ENCODE measurements around the gene DENND4A. TPM values are rescaled to one million over a fixed set of nuclear protein-coding genes. Genes with fewer than 3 reads are reported as not detected.
"Not testable (repeated sequence)": the region's sequence is repeated elsewhere in the genome, so short reads cannot be mapped to it uniquely, and the experiment has no call there.

Gene DENND4A
- total and polyA plus RNA-seq, 10 of the 15 experiments (the other 5 are each of a cell fraction or from before 2014, with no cell fraction given), result 14.2 to 81.8 (median 34.1) TPM

DNA sequence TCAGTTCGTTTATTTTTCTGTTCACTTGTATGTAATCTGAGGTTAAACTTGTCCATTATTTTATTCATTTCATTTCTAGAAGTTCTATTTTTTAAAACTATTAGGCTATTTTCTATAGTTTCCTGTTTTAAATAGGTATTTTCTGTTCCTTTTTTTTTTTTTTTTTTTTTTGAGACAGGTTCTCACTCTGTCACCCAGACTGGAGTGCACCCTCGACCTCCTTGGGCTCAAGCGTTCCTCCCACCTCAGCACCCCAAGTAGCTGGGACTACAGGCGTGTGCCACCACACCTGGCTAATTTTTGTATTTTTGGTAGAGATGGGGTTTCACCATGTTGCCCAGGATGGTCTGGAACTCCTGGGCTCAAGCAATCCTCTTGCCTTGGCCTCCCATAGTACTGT is 22.2 kb upstream of the DENND4A start:
- FAIRE-seq; intact Hi-C loops (cut with micrococcal nuclease; ENCODE audit: unreplicated experiment); H3K27me3 ChIP-seq (replicated peaks in 1 of 2; ENCODE audit: control insufficient read depth in 2 of 2, insufficient read depth in 2 of 2, low read length in 1 of 2); H3K9ac ChIP-seq (ENCODE audit: control insufficient read depth, insufficient read depth, low read length); H4K20me1 ChIP-seq (ENCODE audit: control insufficient read depth, insufficient read depth); H3K4me3 ChIP-seq; H2AFZ ChIP-seq (ENCODE audit: control insufficient read depth, low read depth, low read length); in situ Hi-C loops (cut with MboI); H3K79me2 ChIP-seq (ENCODE audit: control insufficient read depth, insufficient read depth, low read length); BruUV-seq (replicated peaks); H3K36me3 ChIP-seq (ENCODE audit: control insufficient read depth in 2 of 2, insufficient read depth in 2 of 2, low read length in 1 of 2); H3K9me3 ChIP-seq (replicated peaks; ENCODE audit: control insufficient read depth, insufficient read depth, low read length); DNase-seq (ENCODE audit: low read depth, low spot score): not testable (repeated sequence)
- WGBS (ENCODE audit: insufficient coverage, insufficient replicate concordance, low lambda C conversion rate, missing lambda C conversion rate), result 15% methylated on average over 4 of the region's 4 CpGs
- peaks cover 38% of the 10 kb centered on the region for H3K4me1 ChIP-seq (ENCODE audit: control insufficient read depth, insufficient read depth, low read length)
- ChIA-PET CTCF (interaction anchor here (0.9 to 2.0 kb wide), 4 partner anchors 10 to 40 kb away, joined by 3 to 9 read pairs (median 5); partner anchors contain the start of gene DENND4A), SMC1A (ENCODE audit: uncharacterized antibody, unreplicated experiment) (interaction anchor here (1.1 to 18.4 kb wide), 5 partner anchors 9 to 155 kb away, joined by 3 to 488 read pairs (median 6); partner anchors contain the start of gene DENND4A), RAD21 (ENCODE audit: unreplicated experiment) (interaction anchor here (0.6 to 15.7 kb wide), 6 partner anchors 9 to 579 kb away, joined by 3 to 344 read pairs (median 4); partner anchors contain the start of gene DENND4A), POLR2A (interaction anchor here (0.5 to 16.0 kb wide), 6 partner anchors 8 to 629 kb away, joined by 3 to 260 read pairs (median 4); partner anchors contain the start of genes CLPX and DENND4A)
- peak overlapping the region; percentile 72 for H3K27ac ChIP-seq (ENCODE audit: control insufficient read depth, insufficient read depth)
- ATAC-seq, result peak; percentile 57
- peak overlapping the region; percentile 60 for H3K4me2 ChIP-seq (ENCODE audit: control insufficient read depth, insufficient read depth)
- TF ChIP-seq ZNF384 (IDR thresholded peaks at IDR 0.05; ENCODE audit: borderline replicate concordance, low read depth, low read length) (peak; percentile 73), MEF2A (IDR thresholded peaks at IDR 0.05; ENCODE audit: insufficient read depth, low read depth, low read length) (peak; percentile 51; the same call in 1 of the 2 replicates), MEF2B (IDR thresholded peaks at IDR 0.05; ENCODE audit: partially characterized antibody, poor library complexity, severe bottlenecking) (peak; percentile 13), NBN (IDR thresholded peaks at IDR 0.05) (peak; percentile 68; the same call in 1 of the 2 replicates), ZNF217 (IDR thresholded peaks at IDR 0.05) (peak; percentile 47; the same call in 1 of the 2 replicates), NFIC (IDR thresholded peaks at IDR 0.05; ENCODE audit: low read depth, low read length) (peak; percentile 31; the same call in 1 of the 2 replicates), SMARCA5 (IDR thresholded peaks at IDR 0.05) (0 out of 2 replicates have a peak, but pooled peaks have one; percentile 41)
- TF ChIP-seq, protein P1, sequence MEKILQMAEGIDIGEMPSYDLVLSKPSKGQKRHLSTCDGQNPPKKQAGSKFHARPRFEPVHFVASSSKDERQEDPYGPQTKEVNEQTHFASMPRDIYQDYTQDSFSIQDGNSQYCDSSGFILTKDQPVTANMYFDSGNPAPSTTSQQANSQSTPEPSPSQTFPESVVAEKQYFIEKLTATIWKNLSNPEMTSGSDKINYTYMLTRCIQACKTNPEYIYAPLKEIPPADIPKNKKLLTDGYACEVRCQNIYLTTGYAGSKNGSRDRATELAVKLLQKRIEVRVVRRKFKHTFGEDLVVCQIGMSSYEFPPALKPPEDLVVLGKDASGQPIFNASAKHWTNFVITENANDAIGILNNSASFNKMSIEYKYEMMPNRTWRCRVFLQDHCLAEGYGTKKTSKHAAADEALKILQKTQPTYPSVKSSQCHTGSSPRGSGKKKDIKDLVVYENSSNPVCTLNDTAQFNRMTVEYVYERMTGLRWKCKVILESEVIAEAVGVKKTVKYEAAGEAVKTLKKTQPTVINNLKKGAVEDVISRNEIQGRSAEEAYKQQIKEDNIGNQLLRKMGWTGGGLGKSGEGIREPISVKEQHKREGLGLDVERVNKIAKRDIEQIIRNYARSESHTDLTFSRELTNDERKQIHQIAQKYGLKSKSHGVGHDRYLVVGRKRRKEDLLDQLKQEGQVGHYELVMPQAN (conservative IDR thresholded peaks at IDR 0.05), result 0 out of 2 replicates have a peak, but pooled peaks have one; percentile 28
- TF ChIP-seq, protein P2, sequence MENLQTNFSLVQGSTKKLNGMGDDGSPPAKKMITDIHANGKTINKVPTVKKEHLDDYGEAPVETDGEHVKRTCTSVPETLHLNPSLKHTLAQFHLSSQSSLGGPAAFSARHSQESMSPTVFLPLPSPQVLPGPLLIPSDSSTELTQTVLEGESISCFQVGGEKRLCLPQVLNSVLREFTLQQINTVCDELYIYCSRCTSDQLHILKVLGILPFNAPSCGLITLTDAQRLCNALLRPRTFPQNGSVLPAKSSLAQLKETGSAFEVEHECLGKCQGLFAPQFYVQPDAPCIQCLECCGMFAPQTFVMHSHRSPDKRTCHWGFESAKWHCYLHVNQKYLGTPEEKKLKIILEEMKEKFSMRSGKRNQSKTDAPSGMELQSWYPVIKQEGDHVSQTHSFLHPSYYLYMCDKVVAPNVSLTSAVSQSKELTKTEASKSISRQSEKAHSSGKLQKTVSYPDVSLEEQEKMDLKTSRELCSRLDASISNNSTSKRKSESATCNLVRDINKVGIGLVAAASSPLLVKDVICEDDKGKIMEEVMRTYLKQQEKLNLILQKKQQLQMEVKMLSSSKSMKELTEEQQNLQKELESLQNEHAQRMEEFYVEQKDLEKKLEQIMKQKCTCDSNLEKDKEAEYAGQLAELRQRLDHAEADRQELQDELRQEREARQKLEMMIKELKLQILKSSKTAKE (IDR thresholded peaks at IDR 0.05; ENCODE audit: low read depth, poor library complexity, severe bottlenecking), result peak; percentile 9

All from GM12878 (cell line).